GM19238 (cell line): ENCODE measurements around the gene STXBP2.
"Not testable (repeated sequence)": the region's sequence is repeated elsewhere in the genome, so short reads cannot be mapped to it uniquely, and the experiment has no call there.

Source experiments
- DNase-seq: peaks from one replicate; pipeline ENCODE4 v3.0.0; 2011; ENCODE audit warnings: low spot score; ENCODE audit not compliant: insufficient read length

STXBP2 gene

GRCh38 chr19:7632340-7633203 lies 4.3 kb upstream of the STXBP2 start:
- no peak for DNase-seq

- DNase-seq, result no peak
Measured at GRCh38 chr19:7633698-7634097, 3.2 kb upstream of the STXBP2 start, which contains the start of gene PCP2. PCP2 (minus strand) TSS chr19:7633719; CDS start chr19:7633457, 262 bp downstream.

GRCh38 chr19:7635670-7636069 lies 1.2 kb upstream of the STXBP2 start:
- DNase-seq, result no peak

- DNase-seq, result no peak
Measured at GRCh38 chr19:7636317-7636690, 606 bp upstream of the STXBP2 start.

GRCh38 chr19:7637374-7638256 lies 705 bp downstream of the STXBP2 start:
- no peak for DNase-seq

GRCh38 chr19:7638802-7639465 lies 2.0 kb downstream of the STXBP2 start:
- DNase-seq, result no peak

- no peak for DNase-seq
Measured at GRCh38 chr19:7639863-7640348, 3.0 kb downstream of the STXBP2 start.

GRCh38 chr19:7640803-7641202 lies 3.9 kb downstream of the STXBP2 start:
- DNase-seq, result no peak

- no peak for DNase-seq
Measured at GRCh38 chr19:7641290-7642276, 4.7 kb downstream of the STXBP2 start.

GRCh38 chr19:7642295-7643030 lies 5.6 kb downstream of the STXBP2 start:
- no peak for DNase-seq

GRCh38 chr19:7643031-7643415 lies 6.1 kb downstream of the STXBP2 start:
- DNase-seq, result no peak

- not testable (repeated sequence) for DNase-seq
Measured at GRCh38 chr19:7643629-7644549, 7.0 kb downstream of the STXBP2 start.

- no peak for DNase-seq
Measured at GRCh38 chr19:7644550-7644877, 7.6 kb downstream of the STXBP2 start.

GRCh38 chr19:7645163-7645562 lies 8.3 kb downstream of the STXBP2 start:
- DNase-seq, result no peak

GRCh38 chr19:7645656-7646425 lies 8.9 kb downstream of the STXBP2 start:
- no peak for DNase-seq

- no peak for DNase-seq
Measured at GRCh38 chr19:7646426-7646700, 9.5 kb downstream of the STXBP2 start.

GRCh38 chr19:7647156-7647555 lies 10.2 kb downstream of the STXBP2 start:
- DNase-seq, result no peak
